K562 (cell line): ENCODE measurements around the gene CD55. TPM values are rescaled to one million over a fixed set of nuclear protein-coding genes. Genes with fewer than 3 reads are reported as not detected.
A peak's percentile ranks its signal among the peaks of the same experiment; 100 is the strongest.

Experiments
- AFF4 ChIP-seq: sonication (generic); formaldehyde crosslinking; IDR thresholded peaks from 2 replicates; pipeline ENCODE4 v1.8.0; 2023; ENCODE audit warnings: mild to moderate bottlenecking, missing genetic modification reagents
- ATF3 ChIP-seq, 2 experiments: fragments of 450-650 bp in 1 of 2; sonication (generic) in 1 of 2; formaldehyde crosslinking in 1 of 2; IDR thresholded peaks in 1 of 2; conservative IDR thresholded peaks in 1 of 2; 2 replicates each; pipeline versions ENCODE4 v1.6.1 to v1.8.1; 2016 to 2023; ENCODE audit warnings: mild to moderate bottlenecking in 2 of 2, moderate library complexity in 2 of 2, inconsistent platforms in 1 of 2, missing genetic modification reagents in 1 of 2
- ATF7 ChIP-seq: fragments of 450-650 bp; IDR thresholded peaks from 2 replicates; pipeline ENCODE4 v1.7.1; 2014; ENCODE audit warnings: mild to moderate bottlenecking, moderate library complexity
- CAMTA2 ChIP-seq: fragments of 250-450 bp; sonication (Bioruptor Pico); conservative IDR thresholded peaks from 2 replicates; pipeline ENCODE4 v1.5.1; 2022
- ELF4 ChIP-seq: fragments of 450-650 bp; formaldehyde crosslinking; IDR thresholded peaks from 2 replicates; pipeline ENCODE4 v1.4.0; 2022; ENCODE audit warnings: missing genetic modification characterization
- ETS1 ChIP-seq: conservative IDR thresholded peaks from 2 replicates; pipeline ENCODE4 v1.6.1; 2011; ENCODE audit warnings: low read depth, mild to moderate bottlenecking, low read length; ENCODE audit not compliant: control insufficient read depth
- HMG20B ChIP-seq: fragments of 250-450 bp; sonication (Bioruptor Pico); IDR thresholded peaks from 2 replicates; pipeline ENCODE4 v1.5.0; 2021; ENCODE audit warnings: mild to moderate bottlenecking
- ID3 ChIP-seq, 2 experiments: fragments of 250-450 bp in 1 of 2; fragments of 450-650 bp in 1 of 2; sonication (Bioruptor Pico) in 1 of 2; IDR thresholded peaks; 2 replicates each; pipeline versions ENCODE4 v1.6.1 to v1.8.0; 2016 to 2021; ENCODE audit warnings: mild to moderate bottlenecking in 2 of 2, moderate library complexity in 2 of 2, missing compliant biosample characterization in 1 of 2, missing genetic modification characterization in 1 of 2
- NR4A1 ChIP-seq, 2 experiments: fragments of 250-450 bp in 1 of 2; fragments of 450-650 bp in 1 of 2; sonication (Bioruptor Pico) in 1 of 2; IDR thresholded peaks; 2 replicates each; pipeline versions ENCODE4 v1.4.0 to v1.6.1; 2016 to 2020; ENCODE audit warnings: mild to moderate bottlenecking in 2 of 2, missing compliant biosample characterization in 1 of 2, missing genetic modification characterization in 1 of 2, moderate library complexity in 1 of 2
- SFPQ ChIP-seq: fragments of 200-400 bp; formaldehyde crosslinking; IDR thresholded peaks from 2 replicates; pipeline ENCODE4 v1.6.1; 2017; ENCODE audit warnings: mild to moderate bottlenecking, low read depth, low read length, moderate library complexity
- STAT5A ChIP-seq: IDR thresholded peaks from 2 replicates; pipeline ENCODE4 v1.6.1; 2012; ENCODE audit warnings: low read length, inconsistent platforms, borderline replicate concordance
- ZBTB34 ChIP-seq: fragments of 250-450 bp; sonication (Bioruptor Pico); IDR thresholded peaks from 2 replicates; pipeline ENCODE4 v1.8.0; 2021; ENCODE audit warnings: mild to moderate bottlenecking, moderate library complexity
- ZKSCAN1 ChIP-seq: fragments of 150-350 bp; IDR thresholded peaks from 2 replicates; pipeline ENCODE4 v1.6.1; 2016; ENCODE audit warnings: low read depth, low read length
- ZNF124 ChIP-seq: sonication (generic); formaldehyde crosslinking; IDR thresholded peaks from 2 replicates; pipeline ENCODE4 v1.8.1; 2022; ENCODE audit warnings: missing genetic modification reagents
- ZNF444 ChIP-seq: fragments of 250-450 bp; sonication (Bioruptor Pico); IDR thresholded peaks from 2 replicates; pipeline ENCODE4 v1.4.0; 2020; ENCODE audit warnings: mild to moderate bottlenecking, moderate library complexity
- polyA plus RNA-seq, 8 experiments: library from polyadenylated mRNA; depleted of rRNA in 4 of 8; stranded (reverse) in 5 of 8; unstranded in 3 of 8; fragments of >200 nt; fragmentation: Nextera tagmentation in 2 of 8; fragmentation: Illumina TruSeq in 1 of 8; extraction: Ambion mirVana in 2 of 8; extraction: Trizol in 1 of 8; gene quantifications; 2 replicates each; pipeline versions ENCODE4 v1.2.1 to v1.2.3, GENCODE V29; 2011 to 2014; ENCODE audit warnings: inconsistent platforms in 1 of 8, missing spikeins in 1 of 8
- total RNA-seq, 7 experiments: library from RNA; depleted of rRNA in 6 of 7; stranded (reverse); fragments of >200 nt in 6 of 7; fragmentation: Illumina TruSeq in 2 of 7; extraction: Trizol in 2 of 7; gene quantifications; 2 replicates each; pipeline versions ENCODE4 v1.2.1 to v1.2.3, GENCODE V29; 2011 to 2021; ENCODE audit warnings: low replicate concordance in 1 of 7

Gene CD55
- total and polyA plus RNA-seq, 9 of the 15 experiments (the other 6 are each of a cell fraction or from before 2014, with no cell fraction given) = 17.7 to 150 (median 97.0) TPM

GRCh38 chr1:207321079-207321789 is at the start of gene CD55 (continued):
- TF ChIP-seq ETS1 (peak; percentile 79), STAT5A (no peak), ELF4 (no peak), ZBTB34 (CRISPR knock-in tag) (no peak), ATF7 (peak; percentile 96), HMG20B (CRISPR knock-in tag) (no peak), AFF4 (CRISPR knock-in tag) (no peak; the same call in none of the 2 replicates), ZKSCAN1 (peak; percentile 7; the same call in 1 of the 2 replicates), ZNF444 (CRISPR knock-in tag) (no peak), SFPQ (no peak), NR4A1 (CRISPR knock-in tag; IDR thresholded peaks at IDR 0.05) (no peak), NR4A1 (tag; IDR thresholded peaks at IDR 0.05) (peak; percentile 63; the same call in 1 of the 2 replicates), ATF3 (IDR thresholded peaks at IDR 0.05) (peak; percentile 85), ATF3 (CRISPR knock-in tag; conservative IDR thresholded peaks at IDR 0.05) (peak; percentile 68; the same call in 1 of the 2 replicates), ID3 (CRISPR knock-in tag; IDR thresholded peaks at IDR 0.05) (no peak), ID3 (tag; IDR thresholded peaks at IDR 0.05) (peak; percentile 13; the same call in 1 of the 2 replicates), ZNF124 (CRISPR knock-in tag) (no peak), CAMTA2 (CRISPR knock-in tag) (no peak)
